NCI-H2029 (cell line): ENCODE results near the gene TAX1BP3.

Experiments
- DNase-seq: peaks from one replicate; lab custom pipeline; 2025; lab: John Stamatoyannopoulos, UW

TAX1BP3 gene

DNA sequence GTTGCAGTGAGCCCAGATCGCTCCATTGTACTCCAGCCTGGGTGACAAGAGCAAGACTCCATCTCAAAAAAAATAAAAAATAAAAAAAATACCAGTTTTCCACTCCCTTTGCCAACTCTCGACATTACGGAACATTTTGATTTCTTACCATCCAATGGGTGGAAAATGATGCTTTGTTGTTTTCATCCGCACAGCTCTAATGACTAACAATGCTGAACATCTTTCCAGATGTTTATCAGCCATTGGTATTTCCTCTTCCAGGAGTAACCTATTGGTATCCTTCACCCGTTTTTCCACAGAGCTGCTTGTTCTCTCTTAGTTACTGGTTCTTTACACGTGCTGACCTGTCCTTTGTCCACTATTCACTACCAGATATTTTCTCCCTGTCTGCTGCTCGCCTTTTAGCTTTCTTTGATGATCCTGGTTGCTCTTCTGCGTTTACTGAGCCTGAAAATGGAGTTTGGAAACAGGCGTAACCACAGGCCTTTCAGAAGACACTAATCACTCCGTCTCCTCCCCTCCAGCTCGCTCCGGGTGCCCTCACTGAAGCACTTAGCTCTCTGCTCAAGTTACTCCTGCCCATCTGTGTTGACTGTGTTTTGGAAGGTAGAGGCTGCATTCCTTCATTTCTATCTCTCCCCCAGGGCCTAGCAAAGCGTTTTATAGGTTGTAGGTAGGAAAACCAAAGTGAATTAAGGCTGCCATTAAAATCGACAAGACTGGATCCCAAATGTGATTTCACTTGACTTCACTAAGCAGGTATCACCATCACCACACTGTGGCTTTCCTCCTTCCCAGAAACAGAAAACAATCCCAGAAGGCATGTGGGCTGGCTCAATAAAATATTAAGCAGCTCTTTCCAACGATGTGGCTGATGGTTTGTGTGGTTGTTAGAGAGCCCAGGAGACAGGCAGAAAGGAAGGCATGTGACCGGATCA is 41.3 kb downstream of the TAX1BP3 start:
- no peak for DNase-seq

DNA sequence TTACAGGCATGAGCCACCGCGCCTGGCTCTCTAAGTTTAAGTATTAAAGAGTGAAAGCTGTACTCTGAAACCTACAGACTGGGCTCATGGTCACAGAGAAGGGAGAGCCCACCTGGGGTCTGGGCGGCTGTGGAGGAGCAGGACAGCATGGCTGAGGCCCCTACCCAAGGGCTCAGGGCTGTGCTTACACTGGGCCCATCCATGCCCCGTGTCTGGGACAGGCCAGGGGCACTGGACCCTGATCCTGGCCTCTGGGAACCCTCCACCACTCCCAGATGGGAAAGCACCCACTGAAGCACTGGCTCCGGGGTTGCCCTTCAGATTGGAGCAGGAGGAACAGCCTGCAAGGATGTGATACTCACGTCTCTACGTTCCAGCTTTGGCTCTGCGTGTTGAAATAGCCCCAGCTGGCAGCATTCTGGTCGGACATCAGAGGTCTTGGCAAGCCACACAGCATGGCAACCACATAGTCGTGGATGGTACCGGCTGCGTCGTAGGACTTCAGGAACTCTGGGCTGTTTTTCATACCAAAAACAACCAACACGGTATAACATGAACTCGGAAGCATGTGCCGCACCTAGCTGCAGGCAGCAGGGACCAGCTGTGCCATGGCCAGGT is 45.3 kb downstream of the TAX1BP3 start:
- DNase-seq: no peak

DNA sequence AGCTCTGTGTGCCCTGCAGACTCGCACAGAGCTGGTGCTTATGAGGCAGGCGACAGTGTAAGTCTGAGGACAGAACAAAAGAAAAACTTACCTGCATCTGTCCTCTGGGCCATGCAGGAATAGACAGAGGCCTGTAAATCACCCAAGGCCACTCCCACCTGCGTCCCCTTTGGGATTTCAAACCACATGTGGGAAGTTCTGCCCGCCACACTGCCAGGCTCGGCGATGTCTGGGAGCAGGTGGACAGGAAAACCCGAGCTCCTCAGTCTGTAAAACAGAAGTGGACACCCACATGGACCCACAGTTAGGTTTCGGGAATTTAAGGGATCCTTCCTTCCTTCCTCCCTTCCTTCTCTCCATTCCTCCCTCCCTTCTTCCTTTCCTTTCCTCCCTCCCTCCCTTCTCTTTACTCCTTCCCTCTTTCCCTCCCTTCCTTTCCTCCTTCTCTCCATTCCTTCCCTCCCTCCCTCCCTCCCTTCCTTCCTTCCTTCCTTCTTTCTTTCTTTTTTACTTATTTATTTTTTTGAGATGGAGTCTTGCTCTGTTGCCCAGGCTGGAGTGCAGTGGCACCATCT is 47.1 kb downstream of the TAX1BP3 start:
- DNase-seq: no peak

DNA sequence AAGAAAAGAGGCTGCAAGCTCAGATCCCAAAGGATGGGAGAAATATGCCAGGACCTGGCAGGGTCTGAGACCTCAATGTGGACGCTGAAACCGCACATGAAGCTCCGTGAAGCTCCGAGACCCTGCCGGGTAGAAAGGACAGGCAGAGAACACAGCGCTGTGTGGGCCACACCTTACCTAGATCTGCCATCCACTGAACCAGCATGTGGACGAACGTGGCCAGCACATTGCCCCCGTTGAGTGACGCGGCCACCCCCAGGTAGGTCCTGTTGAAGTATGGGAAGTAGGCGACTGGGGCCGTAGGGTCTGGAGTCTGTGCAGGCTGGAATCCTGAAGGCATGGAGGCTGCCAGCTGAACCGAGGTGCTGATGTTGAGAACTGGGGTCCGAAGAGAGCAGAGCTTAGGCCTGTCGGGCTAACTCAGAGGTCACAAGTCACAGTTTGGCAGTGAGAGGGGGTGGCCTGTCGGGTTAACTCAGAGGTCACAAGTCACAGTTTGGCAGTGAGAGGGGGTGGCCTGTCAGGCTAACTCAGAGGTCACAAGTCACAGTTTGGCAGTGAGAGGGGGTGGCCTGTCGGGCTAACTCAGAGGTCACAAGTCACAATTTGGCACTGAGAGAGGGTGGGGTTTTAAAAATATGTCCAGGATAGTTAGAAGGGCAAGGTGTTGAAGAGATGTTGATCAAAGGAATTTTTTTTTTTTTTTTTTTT is 53.1 kb downstream of the TAX1BP3 start:
- no peak for DNase-seq

DNA sequence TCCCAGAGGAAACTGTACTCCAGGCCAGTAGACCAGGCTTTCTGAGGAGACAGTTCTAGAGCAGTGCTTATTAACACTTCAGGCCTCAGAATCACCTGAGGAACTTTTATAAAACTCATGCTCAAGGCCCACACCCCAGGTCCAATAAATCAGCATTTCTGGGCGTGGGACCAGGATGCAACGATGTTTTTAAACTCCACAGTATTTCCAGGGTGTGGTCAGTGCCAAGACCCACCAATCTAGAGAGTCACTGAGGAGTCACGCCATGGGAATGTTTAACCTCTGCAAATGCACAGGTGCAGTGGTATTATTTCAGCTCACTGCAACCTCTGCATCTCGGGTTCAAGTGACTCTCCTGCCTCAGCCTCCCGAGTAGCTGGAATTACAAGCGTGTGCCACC is 55.3 kb downstream of the TAX1BP3 start:
- no peak for DNase-seq
